Measurements from ENCODE around the gene C2orf76. TPM values are rescaled to one million over a fixed set of nuclear protein-coding genes. Genes with fewer than 3 reads are reported as not detected.

Gene C2orf76
- polyA plus RNA-seq, 1 donor from 2014 or later: 37.7 TPM

GRCh38 chr2:119326938-119327337, 39.7 kb downstream of the C2orf76 start:
- no peak overlapping the region for H3K4me2 ChIP-seq (ENCODE audit: low read length)
- H4K20me1 ChIP-seq (ENCODE audit: insufficient read depth): no peaks in the 10 kb centered on the region
- H3K9me2 ChIP-seq (ENCODE audit: insufficient read depth, low read length): no peaks in the 10 kb centered on the region
- TF ChIP-seq POLR2AphosphoS5 (IDR thresholded peaks at IDR 0.05) (no peak), EZH2 (IDR thresholded peaks at IDR 0.05; ENCODE audit: borderline replicate concordance, insufficient read depth, low read length, poor library complexity, severe bottlenecking) (no peak)
- H3K79me2 ChIP-seq (replicated peaks; ENCODE audit: insufficient read depth, low read length): no peaks in the 10 kb centered on the region
- H3K27ac ChIP-seq (ENCODE audit: low read length): no peak overlapping the region
- H2AFZ ChIP-seq (ENCODE audit: low read depth, low read length): no peak overlapping the region
- H3F3A ChIP-seq (ENCODE audit: insufficient read depth, low read length, poor library complexity, severe bottlenecking): no peaks in the 10 kb centered on the region
- H3K9ac ChIP-seq (ENCODE audit: low read length): no peak overlapping the region
- H3K9me3 ChIP-seq (ENCODE audit: low read length): no peaks in the 10 kb centered on the region
- H3K27me3 ChIP-seq (ENCODE audit: insufficient read depth, low read depth, low read length): no peaks in the 10 kb centered on the region
- H3K36me3 ChIP-seq (ENCODE audit: insufficient read depth, low read length): no peaks in the 10 kb centered on the region
- H3K4me3 ChIP-seq (ENCODE audit: low read length): no peak overlapping the region

GRCh38 chr2:119324685-119325270, 41.9 kb downstream of the C2orf76 start:
- Histone ChIP-seq H3K27me3 (ENCODE audit: insufficient read depth, low read depth, low read length) (no peaks in the 10 kb centered on the region), H4K20me1 (ENCODE audit: insufficient read depth) (no peaks in the 10 kb centered on the region), H3K79me2 (replicated peaks; ENCODE audit: insufficient read depth, low read length) (no peaks in the 10 kb centered on the region), H3K27ac (ENCODE audit: low read length) (no peak overlapping the region), H3K4me3 (ENCODE audit: low read length) (no peak overlapping the region), H3K9me2 (ENCODE audit: insufficient read depth, low read length) (no peaks in the 10 kb centered on the region), H3K9ac (ENCODE audit: low read length) (no peak overlapping the region), H3K9me3 (ENCODE audit: low read length) (no peaks in the 10 kb centered on the region), H3K4me2 (ENCODE audit: low read length) (no peak overlapping the region), H3K36me3 (ENCODE audit: insufficient read depth, low read length) (no peaks in the 10 kb centered on the region), H2AFZ (ENCODE audit: low read depth, low read length) (no peak overlapping the region), H3F3A (ENCODE audit: insufficient read depth, low read length, poor library complexity, severe bottlenecking) (no peaks in the 10 kb centered on the region)
- no peak for TF ChIP-seq SMC3 (conservative IDR thresholded peaks at IDR 0.05; ENCODE audit: poor library complexity)
- no peak for TF ChIP-seq RAD21 (conservative IDR thresholded peaks at IDR 0.05)
- TF ChIP-seq REST (IDR thresholded peaks at IDR 0.05; ENCODE audit: borderline replicate concordance): no peak
- no peak for TF ChIP-seq EP300 (conservative IDR thresholded peaks at IDR 0.05; ENCODE audit: poor library complexity, severe bottlenecking)
- TF ChIP-seq EZH2 (IDR thresholded peaks at IDR 0.05; ENCODE audit: borderline replicate concordance, insufficient read depth, low read length, poor library complexity, severe bottlenecking): no peak
- no peak for TF ChIP-seq CTCF (IDR thresholded peaks at IDR 0.05; ENCODE audit: poor library complexity, severe bottlenecking)
- no peak for TF ChIP-seq MXI1 (conservative IDR thresholded peaks at IDR 0.05; ENCODE audit: poor library complexity, severe bottlenecking)

GRCh38 chr2:119323459-119323858, 43.2 kb downstream of the C2orf76 start:
- Histone ChIP-seq H3K27me3 (ENCODE audit: insufficient read depth, low read depth, low read length) (no peaks in the 10 kb centered on the region), H3K4me2 (ENCODE audit: low read length) (no peak overlapping the region), H3K9me3 (ENCODE audit: low read length) (no peaks in the 10 kb centered on the region), H3K9me2 (ENCODE audit: insufficient read depth, low read length) (no peaks in the 10 kb centered on the region), H3F3A (ENCODE audit: insufficient read depth, low read length, poor library complexity, severe bottlenecking) (no peaks in the 10 kb centered on the region), H4K20me1 (ENCODE audit: insufficient read depth) (no peaks in the 10 kb centered on the region), H2AFZ (ENCODE audit: low read depth, low read length) (no peak overlapping the region), H3K36me3 (ENCODE audit: insufficient read depth, low read length) (no peaks in the 10 kb centered on the region), H3K27ac (ENCODE audit: low read length) (no peak overlapping the region), H3K79me2 (replicated peaks; ENCODE audit: insufficient read depth, low read length) (no peaks in the 10 kb centered on the region), H3K9ac (ENCODE audit: low read length) (no peak overlapping the region), H3K4me3 (ENCODE audit: low read length) (no peak overlapping the region)
- TF ChIP-seq EP300 (conservative IDR thresholded peaks at IDR 0.05; ENCODE audit: poor library complexity, severe bottlenecking) (no peak), SMC3 (conservative IDR thresholded peaks at IDR 0.05; ENCODE audit: poor library complexity) (no peak), CTCF (IDR thresholded peaks at IDR 0.05; ENCODE audit: poor library complexity, severe bottlenecking) (no peak), EZH2 (IDR thresholded peaks at IDR 0.05; ENCODE audit: borderline replicate concordance, insufficient read depth, low read length, poor library complexity, severe bottlenecking) (no peak), TAF1 (IDR thresholded peaks at IDR 0.05; ENCODE audit: low read depth) (no peak), MXI1 (conservative IDR thresholded peaks at IDR 0.05; ENCODE audit: poor library complexity, severe bottlenecking) (no peak), REST (IDR thresholded peaks at IDR 0.05; ENCODE audit: borderline replicate concordance) (no peak), POLR2AphosphoS5 (IDR thresholded peaks at IDR 0.05) (no peak), RAD21 (conservative IDR thresholded peaks at IDR 0.05) (no peak)
